OCI-LY3 (cell line): ENCODE results near the gene SHROOM3.

Experiments
- H2AFZ ChIP-seq: fragments of 200-600, 300-600 bp; shearing (Covaris generic); 2 replicates; pipeline ENCODE4 v1.6.0; 2014; ENCODE audit warnings: antibody characterized with exemption, low read depth, low read length
- H3K27ac ChIP-seq: fragments of 200-600, 300-600 bp; sonication (generic); 2 replicates; pipeline ENCODE4 v1.5.1; 2014; ENCODE audit warnings: mild to moderate bottlenecking, low read length, moderate library complexity, mixed read lengths
- H3K27me3 ChIP-seq: fragments of 200-600, 300-600 bp; sonication (generic); 2 replicates; pipeline ENCODE4 v1.6.1; 2014; ENCODE audit warnings: low read depth, low read length, mixed read lengths
- H3K36me3 ChIP-seq: fragments of 200-600, 300-600 bp; sonication (generic); replicated peaks from 2 replicates; pipeline ENCODE3; 2014; ENCODE audit warnings: low read depth, low read length, mixed read lengths
- H3K4me1 ChIP-seq: fragments of 300-600, 200-600 bp; sonication (generic); 2 replicates; pipeline ENCODE4 v1.6.1; 2014; ENCODE audit warnings: low read length, mixed read lengths
- H3K4me2 ChIP-seq: fragments of 200-600, 300-600 bp; sonication (generic); 2 replicates; pipeline ENCODE4 v1.6.1; 2014; ENCODE audit warnings: low read length, mixed read lengths
- H3K4me3 ChIP-seq: fragments of 300-600, 200-600 bp; sonication (generic); 2 replicates; pipeline ENCODE4 v1.5.1; 2014; ENCODE audit warnings: antibody characterized with exemption, mild to moderate bottlenecking, low read length, moderate library complexity
- H3K79me2 ChIP-seq: fragments of 300-600, 200-600 bp; shearing (Covaris generic); 2 replicates; pipeline ENCODE4 v1.6.1; 2014; ENCODE audit warnings: mild to moderate bottlenecking, low read length, mixed read lengths
- H3K9ac ChIP-seq: fragments of 300-600, 200-600 bp; shearing (Covaris generic); 2 replicates; pipeline ENCODE4 v1.6.0; 2014; ENCODE audit warnings: mild to moderate bottlenecking, low read length, moderate library complexity
- H3K9me3 ChIP-seq: fragments of 200-600, 300-600 bp; shearing (Covaris generic); 2 replicates; pipeline ENCODE4 v1.6.1; 2014; ENCODE audit warnings: low read length, mixed read lengths; ENCODE audit not compliant: insufficient read depth
- H4K20me1 ChIP-seq: fragments of 200-600, 300-600 bp; sonication (generic); 2 replicates; pipeline ENCODE4 v1.6.1; 2016; ENCODE audit warnings: low read length, mixed read lengths; ENCODE audit not compliant: insufficient read depth
- CTCF ChIP-seq: fragments of 200-600, 300-600 bp; sonication (generic); IDR thresholded peaks from 2 replicates; pipeline ENCODE4 v1.5.1; 2014; ENCODE audit warnings: antibody characterized with exemption, low read length, low read depth
- EZH2phosphoT487 ChIP-seq: fragments of 200-600 bp; shearing (Covaris generic); IDR thresholded peaks from 2 replicates; pipeline ENCODE4 v1.6.1; 2018; ENCODE audit warnings: antibody characterized with exemption, mixed run types, low read depth

SHROOM3 gene

GRCh38 chr4:76691807-76692582 is 257.0 kb downstream of the SHROOM3 start:
- H4K20me1 ChIP-seq, result no peaks in the 10 kb centered on the region
- no peak overlapping the region for H3K4me3 ChIP-seq
- H2AFZ ChIP-seq, result no peak overlapping the region
- no peak overlapping the region for H3K9ac ChIP-seq
- H3K4me2 ChIP-seq, result no peak overlapping the region
- TF ChIP-seq CTCF (no peak), EZH2phosphoT487 (no peak)
- no peak overlapping the region for H3K27ac ChIP-seq
- H3K4me1 ChIP-seq, result peaks cover 7% of the 10 kb centered on the region; the same call in 1 of the 2 replicates
- no peaks in the 10 kb centered on the region for H3K36me3 ChIP-seq
- H3K79me2 ChIP-seq, result no peaks in the 10 kb centered on the region
- H3K27me3 ChIP-seq, result peaks cover 37% of the 10 kb centered on the region
- no peaks in the 10 kb centered on the region for H3K9me3 ChIP-seq

- Histone ChIP-seq H3K9ac (no peak overlapping the region), H3K4me3 (no peak overlapping the region), H4K20me1 (no peaks in the 10 kb centered on the region), H3K36me3 (no peaks in the 10 kb centered on the region), H3K9me3 (no peaks in the 10 kb centered on the region), H3K27ac (no peak overlapping the region), H3K79me2 (no peaks in the 10 kb centered on the region), H3K4me2 (no peak overlapping the region), H3K27me3 (peaks cover 31% of the 10 kb centered on the region), H2AFZ (no peak overlapping the region), H3K4me1 (peaks cover 7% of the 10 kb centered on the region; the same call in 1 of the 2 replicates)
- TF ChIP-seq EZH2phosphoT487 (no peak), CTCF (no peak)
These were observed 257.7 kb downstream of the SHROOM3 start for GRCh38 chr4:76692761-76693160.

- TF ChIP-seq EZH2phosphoT487, result no peak
- Histone ChIP-seq H3K4me2 (no peak overlapping the region), H3K9me3 (no peaks in the 10 kb centered on the region), H3K27me3 (peaks cover 31% of the 10 kb centered on the region), H3K27ac (no peak overlapping the region), H3K9ac (no peak overlapping the region), H2AFZ (no peak overlapping the region), H3K79me2 (no peaks in the 10 kb centered on the region), H3K4me1 (peaks cover 7% of the 10 kb centered on the region; the same call in 1 of the 2 replicates), H4K20me1 (no peaks in the 10 kb centered on the region), H3K36me3 (no peaks in the 10 kb centered on the region), H3K4me3 (no peak overlapping the region)
These were observed 259.0 kb downstream of the SHROOM3 start for GRCh38 chr4:76694056-76694455.

GRCh38 chr4:76696109-76696508 is 261.1 kb downstream of the SHROOM3 start:
- H3K27me3 ChIP-seq, result peaks cover 24% of the 10 kb centered on the region
- no peaks in the 10 kb centered on the region for H4K20me1 ChIP-seq
- H3K9me3 ChIP-seq, result no peaks in the 10 kb centered on the region
- H3K36me3 ChIP-seq, result no peaks in the 10 kb centered on the region
- no peaks in the 10 kb centered on the region for H3K79me2 ChIP-seq
- H3K27ac ChIP-seq, result no peak overlapping the region
- peaks cover 7% of the 10 kb centered on the region; the same call in 1 of the 2 replicates for H3K4me1 ChIP-seq
- H3K4me3 ChIP-seq, result no peak overlapping the region
- H3K9ac ChIP-seq, result no peak overlapping the region
- no peak overlapping the region for H2AFZ ChIP-seq
- no peak for TF ChIP-seq EZH2phosphoT487
- TF ChIP-seq CTCF, result no peak
- no peak overlapping the region for H3K4me2 ChIP-seq
